Astrocyte (in vitro differentiated cells and primary cell): ENCODE measurements around the gene OR8K3.

ENCODE experiments used
- EZH2 ChIP-seq: IDR thresholded peaks from 2 replicates; pipeline ENCODE4 v1.6.1; 2012; ENCODE audit warnings: mild to moderate bottlenecking, low read length, inconsistent platforms; ENCODE audit not compliant: insufficient read depth
- TF ChIP-seq, protein P1 (sequence below): IDR thresholded peaks from 2 replicates; pipeline ENCODE4 v1.5.1; 2011; ENCODE audit warnings: low read depth, mild to moderate bottlenecking, inconsistent platforms, low read length, moderate library complexity; ENCODE audit not compliant: insufficient read depth

DNA sequence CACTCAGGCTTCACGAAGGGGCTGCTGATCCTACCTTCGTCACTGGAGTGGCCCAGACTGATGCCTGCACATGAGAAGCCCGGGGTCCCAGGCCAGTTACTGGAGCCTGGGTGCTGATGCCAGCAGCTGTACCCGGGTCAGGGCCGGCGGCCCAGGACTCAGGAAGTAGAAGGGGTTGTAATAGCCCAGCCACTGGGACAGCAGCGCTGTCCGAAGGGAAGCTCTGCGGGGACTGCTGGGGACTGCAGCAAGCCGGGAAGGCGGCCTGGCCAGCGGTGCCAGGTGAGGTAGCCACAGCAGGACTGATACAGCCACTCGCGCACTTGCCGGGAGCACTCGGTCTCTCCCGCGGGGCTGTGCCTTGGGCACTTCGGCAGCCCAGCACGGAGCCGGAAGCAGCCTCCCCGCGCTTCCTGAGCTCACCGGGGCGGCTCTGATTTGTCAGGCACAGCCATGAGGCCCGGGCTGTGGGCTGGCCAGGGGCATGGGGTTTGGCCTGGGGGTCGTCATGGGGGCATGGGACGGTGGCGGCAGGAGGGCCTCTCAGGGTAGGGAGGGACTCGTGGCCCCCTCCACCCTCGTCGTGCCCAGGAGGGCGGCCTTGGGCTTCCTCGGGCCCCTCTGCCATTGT is 17.0 kb downstream of the OR8K3 start:
- TF ChIP-seq, protein P1, sequence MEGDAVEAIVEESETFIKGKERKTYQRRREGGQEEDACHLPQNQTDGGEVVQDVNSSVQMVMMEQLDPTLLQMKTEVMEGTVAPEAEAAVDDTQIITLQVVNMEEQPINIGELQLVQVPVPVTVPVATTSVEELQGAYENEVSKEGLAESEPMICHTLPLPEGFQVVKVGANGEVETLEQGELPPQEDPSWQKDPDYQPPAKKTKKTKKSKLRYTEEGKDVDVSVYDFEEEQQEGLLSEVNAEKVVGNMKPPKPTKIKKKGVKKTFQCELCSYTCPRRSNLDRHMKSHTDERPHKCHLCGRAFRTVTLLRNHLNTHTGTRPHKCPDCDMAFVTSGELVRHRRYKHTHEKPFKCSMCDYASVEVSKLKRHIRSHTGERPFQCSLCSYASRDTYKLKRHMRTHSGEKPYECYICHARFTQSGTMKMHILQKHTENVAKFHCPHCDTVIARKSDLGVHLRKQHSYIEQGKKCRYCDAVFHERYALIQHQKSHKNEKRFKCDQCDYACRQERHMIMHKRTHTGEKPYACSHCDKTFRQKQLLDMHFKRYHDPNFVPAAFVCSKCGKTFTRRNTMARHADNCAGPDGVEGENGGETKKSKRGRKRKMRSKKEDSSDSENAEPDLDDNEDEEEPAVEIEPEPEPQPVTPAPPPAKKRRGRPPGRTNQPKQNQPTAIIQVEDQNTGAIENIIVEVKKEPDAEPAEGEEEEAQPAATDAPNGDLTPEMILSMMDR = no peak
- no peak for TF ChIP-seq EZH2
